Activated CD8-positive, alpha-beta memory T cell treated with anti-CD3 and anti-CD28 coated beads, Interleukin-2, amount 50 U/mL, for 48 hours (primary cell): ENCODE results near the gene ZC3HAV1L.
"Not testable (repeated sequence)": the region's sequence is repeated elsewhere in the genome, so short reads cannot be mapped to it uniquely, and the experiment has no call there.

ENCODE experiments used
- DNase-seq: peaks from one replicate; pipeline ENCODE4 v3.0.0-alpha.2; 2020

Gene ZC3HAV1L

GRCh38 chr7:139035586-139036353, at the start of gene ZC3HAV1L:
Gene ZC3HAV1L (minus strand): TSS chr7:139036042. CDS start chr7:139036017, 25 bp downstream.
- DNase-seq: peak; percentile 86

GRCh38 chr7:139084709-139085108, 48.9 kb upstream of the ZC3HAV1L start:
- DNase-seq: no peak

- DNase-seq: no peak
Measured at GRCh38 chr7:139081584-139081983, 45.7 kb upstream of the ZC3HAV1L start.

- no peak for DNase-seq
Measured at GRCh38 chr7:139080905-139081304, 45.1 kb upstream of the ZC3HAV1L start.

- no peak for DNase-seq
Measured at GRCh38 chr7:139079861-139080260, 44.0 kb upstream of the ZC3HAV1L start.

- DNase-seq: no peak
Measured at GRCh38 chr7:139078911-139079310, 43.1 kb upstream of the ZC3HAV1L start.

- no peak for DNase-seq
Measured at GRCh38 chr7:139078399-139078798, 42.6 kb upstream of the ZC3HAV1L start.

- not testable (repeated sequence) for DNase-seq
Measured at GRCh38 chr7:139077706-139078105, 41.9 kb upstream of the ZC3HAV1L start.

GRCh38 chr7:139075871-139076686, 40.2 kb upstream of the ZC3HAV1L start:
- peak; percentile 36 for DNase-seq

GRCh38 chr7:139075031-139075652, 39.3 kb upstream of the ZC3HAV1L start:
- peak; percentile 69 for DNase-seq

- DNase-seq: no peak
Measured at GRCh38 chr7:139072796-139073195, 37.0 kb upstream of the ZC3HAV1L start.

- DNase-seq: no peak
Measured at GRCh38 chr7:139071680-139072079, 35.8 kb upstream of the ZC3HAV1L start.

GRCh38 chr7:139068544-139069399, 32.9 kb upstream of the ZC3HAV1L start:
- DNase-seq: no peak

- DNase-seq: no peak
Measured at GRCh38 chr7:139066315-139066714, 30.5 kb upstream of the ZC3HAV1L start.

GRCh38 chr7:139065323-139065722, 29.5 kb upstream of the ZC3HAV1L start:
- no peak for DNase-seq

GRCh38 chr7:139061416-139061815, 25.6 kb upstream of the ZC3HAV1L start:
- no peak for DNase-seq

- no peak for DNase-seq
Measured at GRCh38 chr7:139060695-139061237, 24.9 kb upstream of the ZC3HAV1L start.

- DNase-seq: no peak
Measured at GRCh38 chr7:139059905-139060304, 24.1 kb upstream of the ZC3HAV1L start.

GRCh38 chr7:139058943-139059342, 23.1 kb upstream of the ZC3HAV1L start:
- no peak for DNase-seq

- no peak for DNase-seq
Measured at GRCh38 chr7:139055674-139056073, 19.8 kb upstream of the ZC3HAV1L start.

- DNase-seq: not testable (repeated sequence)
Measured at GRCh38 chr7:139054656-139055055, 18.8 kb upstream of the ZC3HAV1L start.

- no peak for DNase-seq
Measured at GRCh38 chr7:139054101-139054500, 18.3 kb upstream of the ZC3HAV1L start.
